ENCODE data around the gene FAM228A. TPM values are rescaled to one million over a fixed set of nuclear protein-coding genes. Genes with fewer than 3 reads are reported as not detected.

Gene FAM228A
- total RNA-seq, 1 experiment from 2014 or later: not detected

DNA sequence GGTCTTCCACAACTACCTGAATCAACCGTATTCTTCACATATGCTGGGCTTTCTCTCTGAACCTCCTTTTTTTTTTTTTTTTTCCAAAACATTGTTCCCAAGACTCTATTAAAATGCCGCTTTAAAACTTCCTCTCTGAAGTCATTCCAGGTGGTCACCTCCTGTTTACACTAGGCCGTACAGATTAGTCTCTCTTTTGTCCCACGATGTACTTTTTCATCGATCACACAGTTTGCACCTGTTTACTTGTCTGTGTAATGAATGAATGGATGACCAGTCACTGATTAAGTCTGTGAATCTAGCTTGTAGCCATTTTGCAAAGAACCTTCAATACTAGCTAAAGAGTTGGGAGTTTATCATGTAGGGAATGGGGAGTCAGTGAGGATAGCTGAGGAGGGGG is 16.7 kb upstream of the FAM228A start:
- POLR2A ChIA-PET (ENCODE audit: unreplicated experiment): no interaction called here
- no peaks in the 10 kb centered on the region for H3K27me3 ChIP-seq (ENCODE audit: insufficient read depth, low read depth)
- no peaks in the 10 kb centered on the region for H4K20me1 ChIP-seq (ENCODE audit: insufficient read depth)
- H3K4me2 ChIP-seq: no peak overlapping the region
- no peaks in the 10 kb centered on the region for H3K4me1 ChIP-seq (replicated peaks; ENCODE audit: insufficient read depth)
- H2AFZ ChIP-seq: no peak overlapping the region
- H3K79me2 ChIP-seq (ENCODE audit: low read depth): no peaks in the 10 kb centered on the region
- H3K9me3 ChIP-seq (ENCODE audit: insufficient read depth, low read depth): no peaks in the 10 kb centered on the region; the same call in 1 of the 2 replicates
- H3F3A ChIP-seq (ENCODE audit: insufficient read depth, low read depth): no peaks in the 10 kb centered on the region
- BruUV-seq (replicated peaks): no TSS peak
- H3K9me2 ChIP-seq (ENCODE audit: insufficient read depth): no peaks in the 10 kb centered on the region
- TF ChIP-seq, protein P1, sequence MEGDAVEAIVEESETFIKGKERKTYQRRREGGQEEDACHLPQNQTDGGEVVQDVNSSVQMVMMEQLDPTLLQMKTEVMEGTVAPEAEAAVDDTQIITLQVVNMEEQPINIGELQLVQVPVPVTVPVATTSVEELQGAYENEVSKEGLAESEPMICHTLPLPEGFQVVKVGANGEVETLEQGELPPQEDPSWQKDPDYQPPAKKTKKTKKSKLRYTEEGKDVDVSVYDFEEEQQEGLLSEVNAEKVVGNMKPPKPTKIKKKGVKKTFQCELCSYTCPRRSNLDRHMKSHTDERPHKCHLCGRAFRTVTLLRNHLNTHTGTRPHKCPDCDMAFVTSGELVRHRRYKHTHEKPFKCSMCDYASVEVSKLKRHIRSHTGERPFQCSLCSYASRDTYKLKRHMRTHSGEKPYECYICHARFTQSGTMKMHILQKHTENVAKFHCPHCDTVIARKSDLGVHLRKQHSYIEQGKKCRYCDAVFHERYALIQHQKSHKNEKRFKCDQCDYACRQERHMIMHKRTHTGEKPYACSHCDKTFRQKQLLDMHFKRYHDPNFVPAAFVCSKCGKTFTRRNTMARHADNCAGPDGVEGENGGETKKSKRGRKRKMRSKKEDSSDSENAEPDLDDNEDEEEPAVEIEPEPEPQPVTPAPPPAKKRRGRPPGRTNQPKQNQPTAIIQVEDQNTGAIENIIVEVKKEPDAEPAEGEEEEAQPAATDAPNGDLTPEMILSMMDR (conservative IDR thresholded peaks at IDR 0.05): no peak
- TF ChIP-seq EZH2 (IDR thresholded peaks at IDR 0.05; ENCODE audit: low read depth): no peak
- CTCF ChIA-PET: interaction anchor here (0.6 kb wide), 1 partner anchor 36 kb away, joined by 3 read pairs; no protein-coding TSS in a partner anchor
- no peaks in the 10 kb centered on the region for H3K36me3 ChIP-seq (ENCODE audit: low read depth)
- H3K4me3 ChIP-seq: no peak overlapping the region
- DNase-seq: no peak
- no peak overlapping the region for H3K27ac ChIP-seq
- intact Hi-C loops (cut with micrococcal nuclease; ENCODE audit: unreplicated experiment): no loop called here

DNA sequence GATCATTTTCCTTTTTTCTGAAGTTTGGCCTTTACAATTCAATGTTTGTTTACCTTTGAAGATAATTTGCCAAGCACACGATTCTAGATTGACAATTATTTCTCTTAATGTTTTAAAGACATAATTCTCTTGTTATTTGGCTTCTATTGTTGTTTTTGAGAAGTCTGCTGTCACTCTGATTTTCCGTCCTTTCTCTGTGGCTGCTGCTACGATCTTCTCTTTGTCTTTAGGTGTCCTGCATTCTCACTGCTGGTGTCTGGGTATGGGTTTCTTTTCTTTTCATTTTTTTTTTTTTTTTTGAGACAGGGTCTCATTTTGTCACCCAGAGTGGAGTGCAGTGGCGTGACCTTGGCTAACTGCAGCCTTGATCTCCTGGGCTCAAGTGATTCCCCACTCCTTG is 15.1 kb upstream of the FAM228A start:
- H3K4me2 ChIP-seq: no peak overlapping the region
- no peak overlapping the region for H2AFZ ChIP-seq
- H3K9me2 ChIP-seq (ENCODE audit: insufficient read depth): no peaks in the 10 kb centered on the region
- H3F3A ChIP-seq (ENCODE audit: insufficient read depth, low read depth): no peaks in the 10 kb centered on the region
- H3K79me2 ChIP-seq (ENCODE audit: low read depth): no peaks in the 10 kb centered on the region
- H3K4me1 ChIP-seq (replicated peaks; ENCODE audit: insufficient read depth): no peaks in the 10 kb centered on the region
- H3K27me3 ChIP-seq (ENCODE audit: insufficient read depth, low read depth): no peaks in the 10 kb centered on the region
- DNase-seq: no peak
- ChIA-PET CTCF (no interaction called here), POLR2A (ENCODE audit: unreplicated experiment) (interaction anchor here (0.7 kb wide), 1 partner anchor 49 kb away, joined by 4 read pairs; no protein-coding TSS in a partner anchor)
- H3K9me3 ChIP-seq (ENCODE audit: insufficient read depth, low read depth): no peaks in the 10 kb centered on the region; the same call in 1 of the 2 replicates
- no peak overlapping the region for H3K4me3 ChIP-seq
- TF ChIP-seq, protein P1 (conservative IDR thresholded peaks at IDR 0.05): no peak
- TF ChIP-seq EZH2 (IDR thresholded peaks at IDR 0.05; ENCODE audit: low read depth): no peak
- H4K20me1 ChIP-seq (ENCODE audit: insufficient read depth): no peaks in the 10 kb centered on the region
- H3K36me3 ChIP-seq (ENCODE audit: low read depth): no peaks in the 10 kb centered on the region
- no TSS peak for BruUV-seq (replicated peaks)
- H3K27ac ChIP-seq: no peak overlapping the region
- intact Hi-C loops (cut with micrococcal nuclease; ENCODE audit: unreplicated experiment): no loop called here

DNA sequence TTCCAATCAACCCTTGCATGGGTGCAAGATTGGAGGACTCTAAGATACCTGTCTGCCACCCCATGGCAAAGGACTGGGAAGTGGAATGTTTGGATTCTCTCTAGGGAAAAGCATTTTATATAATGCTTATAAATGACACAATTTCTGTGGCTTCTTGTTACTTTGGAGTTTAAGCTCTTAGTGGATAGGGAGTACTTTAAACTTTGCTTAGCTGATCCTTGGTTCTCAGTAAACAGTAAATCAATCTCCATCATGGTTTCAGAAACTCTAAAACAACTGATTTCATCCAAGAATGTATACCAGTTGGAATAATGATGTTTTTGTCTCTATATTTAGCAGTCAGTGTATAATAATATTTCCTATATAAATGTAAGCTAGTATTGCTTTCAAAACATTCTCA is 14.1 kb upstream of the FAM228A start:
- H3K4me3 ChIP-seq: no peak overlapping the region
- H3K9me3 ChIP-seq (ENCODE audit: insufficient read depth, low read depth): no peaks in the 10 kb centered on the region; the same call in 1 of the 2 replicates
- TF ChIP-seq EZH2 (IDR thresholded peaks at IDR 0.05; ENCODE audit: low read depth): no peak
- TF ChIP-seq, protein P1 (conservative IDR thresholded peaks at IDR 0.05): no peak
- H3K79me2 ChIP-seq (ENCODE audit: low read depth): no peaks in the 10 kb centered on the region
- H3K4me2 ChIP-seq: no peak overlapping the region
- no peak overlapping the region for H3K27ac ChIP-seq
- no peaks in the 10 kb centered on the region for H3K36me3 ChIP-seq (ENCODE audit: low read depth)
- H2AFZ ChIP-seq: no peak overlapping the region
- ChIA-PET CTCF (no interaction called here), POLR2A (ENCODE audit: unreplicated experiment) (no interaction called here)
- H3K4me1 ChIP-seq (replicated peaks; ENCODE audit: insufficient read depth): no peaks in the 10 kb centered on the region
- no peaks in the 10 kb centered on the region for H3K27me3 ChIP-seq (ENCODE audit: insufficient read depth, low read depth)
- no peaks in the 10 kb centered on the region for H3F3A ChIP-seq (ENCODE audit: insufficient read depth, low read depth)
- intact Hi-C loops (cut with micrococcal nuclease; ENCODE audit: unreplicated experiment): no loop called here
- no peak for DNase-seq
- H3K9me2 ChIP-seq (ENCODE audit: insufficient read depth): no peaks in the 10 kb centered on the region
- H4K20me1 ChIP-seq (ENCODE audit: insufficient read depth): no peaks in the 10 kb centered on the region
- BruUV-seq (replicated peaks): no TSS peak

Data from PC-9 (cell line).